ENCODE results near the gene PGAM1.

GRCh38 chr10:97456034-97456685, 30.2 kb downstream of the PGAM1 start:
- TF ChIP-seq CTCF (conservative IDR thresholded peaks at IDR 0.05 in 1 of 2, IDR thresholded peaks at IDR 0.05 in 1 of 2; ENCODE audit: extremely low read depth in 1 of 2, insufficient read depth in 1 of 2, low read depth in 1 of 2, low read length in 2 of 2) (no peak), EZH2 (IDR thresholded peaks at IDR 0.05; ENCODE audit: borderline replicate concordance, low read length) (no peak)

All from mammary epithelial cell (primary cell).